IMR-90 (cell line): Measurements from ENCODE around the gene ZDHHC14. TPM values are rescaled to one million over a fixed set of nuclear protein-coding genes. Genes with fewer than 3 reads are reported as not detected.

Source experiments
- ATAC-seq: fragments of 200-7000 bp; cut with Tn5 transposase; 2 replicates; pipeline ENCODE4 v1.9.1; 2020; ENCODE audit warnings: low read depth, mild to moderate bottlenecking, moderate library complexity
- BruUV-seq: library from RNA; stranded (reverse); fragments of 400-500 nt; replicated peaks from 2 replicates; lab custom pipeline; 2021; lab: Mats Ljungman, UMichigan
- CTCF ChIA-PET: fragments of 300-600 bp; formaldehyde crosslinking; extraction: SDS; loops from one replicate; lab custom pipeline; 2021; ENCODE audit warnings: antibody characterized with exemption; lab: Yijun Ruan, JAX
- POLR2A ChIA-PET: fragments of 300-600 bp; sonication (Branson Sonifier 250); formaldehyde crosslinking; loops from one replicate; lab custom pipeline; 2022; ENCODE audit warnings: antibody characterized with exemption; ENCODE audit not compliant: unreplicated experiment; lab: Charles Lee
- DNase-seq: peaks from one replicate; pipeline ENCODE4 v3.0.0; 2013
- H2AFZ ChIP-seq: replicated peaks from 2 replicates; pipeline ENCODE3; 2013; ENCODE audit warnings: low read length, mild to moderate bottlenecking; ENCODE audit not compliant: poor library complexity
- H2AK5ac ChIP-seq: 2 replicates; pipeline ENCODE4 v1.6.1; 2013; ENCODE audit warnings: low read depth, low read length, inconsistent platforms
- H2AK9ac ChIP-seq: replicated peaks from 2 replicates; pipeline ENCODE3; 2013; ENCODE audit warnings: mild to moderate bottlenecking, low read depth, low read length, moderate library complexity; ENCODE audit not compliant: poor library complexity
- H2BK120ac ChIP-seq: 2 replicates; pipeline ENCODE4 v1.6.1; 2013; ENCODE audit warnings: low read depth, low read length, inconsistent platforms
- H2BK15ac ChIP-seq: 3 replicates; pipeline ENCODE4 v1.6.1; 2013; ENCODE audit warnings: low read depth, low read length, inconsistent platforms
- H2BK20ac ChIP-seq: 2 replicates; pipeline ENCODE4 v1.6.1; 2013; ENCODE audit warnings: low read depth, mild to moderate bottlenecking, inconsistent platforms, low read length, moderate library complexity
- H2BK5ac ChIP-seq: 2 replicates; pipeline ENCODE4 v1.6.1; 2013; ENCODE audit warnings: mild to moderate bottlenecking, low read depth, low read length, inconsistent platforms; ENCODE audit not compliant: poor library complexity, severe bottlenecking
- H3K14ac ChIP-seq: replicated peaks from 2 replicates; pipeline ENCODE4 v1.6.1; 2013; ENCODE audit warnings: low read depth, low read length, inconsistent platforms
- H3K18ac ChIP-seq: 2 replicates; pipeline ENCODE4 v1.6.1; 2013; ENCODE audit warnings: low read depth, low read length, control low read depth
- H3K23ac ChIP-seq: 2 replicates; pipeline ENCODE4 v1.6.1; 2013; ENCODE audit warnings: low read depth, low read length, inconsistent platforms
- H3K27ac ChIP-seq: 2 replicates; pipeline ENCODE4 v1.5.1; 2013; ENCODE audit warnings: mild to moderate bottlenecking, control low read depth, low read length; ENCODE audit not compliant: insufficient read depth
- H3K27me3 ChIP-seq: 2 replicates; pipeline ENCODE4 v1.6.1; 2013; ENCODE audit warnings: low read length; ENCODE audit not compliant: control insufficient read depth, insufficient read depth
- H3K36me3 ChIP-seq: 2 replicates; pipeline ENCODE4 v1.6.1; 2013; ENCODE audit warnings: low read length, mixed read lengths; ENCODE audit not compliant: control insufficient read depth, insufficient read depth
- H3K4ac ChIP-seq: 2 replicates; pipeline ENCODE4 v1.6.1; 2013; ENCODE audit warnings: low read depth, low read length, inconsistent platforms
- H3K4me1 ChIP-seq: 2 replicates; pipeline ENCODE4 v1.6.1; 2013; ENCODE audit warnings: low read length, mixed read lengths; ENCODE audit not compliant: control insufficient read depth, insufficient read depth
- H3K4me2 ChIP-seq: 2 replicates; pipeline ENCODE4 v1.6.1; 2013; ENCODE audit warnings: low read depth, mild to moderate bottlenecking, control low read depth, low read length, moderate library complexity
- H3K4me3 ChIP-seq: 2 replicates; pipeline ENCODE4 v1.5.1; 2013; ENCODE audit warnings: low read depth, mild to moderate bottlenecking, control low read depth, low read length, moderate library complexity; ENCODE audit not compliant: insufficient read depth
- H3K56ac ChIP-seq: 2 replicates; pipeline ENCODE4 v1.6.1; 2013; ENCODE audit warnings: low read length, inconsistent platforms; ENCODE audit not compliant: insufficient read depth; ENCODE audit errors: extremely low read depth
- H3K79me1 ChIP-seq, 2 experiments: 2 replicates each; pipeline ENCODE4 v1.6.1; 2013; ENCODE audit warnings: low read length in 2 of 2, inconsistent platforms in 1 of 2, low read depth in 1 of 2
- H3K9ac ChIP-seq: 2 replicates; pipeline ENCODE4 v1.6.1; 2013; ENCODE audit warnings: low read depth, low read length, control low read depth
- H3K9me1 ChIP-seq: 2 replicates; pipeline ENCODE4 v1.6.1; 2013; ENCODE audit warnings: low read length, inconsistent platforms; ENCODE audit not compliant: insufficient read depth
- H3K9me3 ChIP-seq: 2 replicates; pipeline ENCODE4 v1.6.1; 2013; ENCODE audit warnings: low read length; ENCODE audit not compliant: control insufficient read depth, insufficient read depth
- H4K20me1 ChIP-seq: 2 replicates; pipeline ENCODE4 v1.6.1; 2013; ENCODE audit warnings: low read length, inconsistent platforms; ENCODE audit not compliant: insufficient read depth
- H4K5ac ChIP-seq: 2 replicates; pipeline ENCODE4 v1.6.1; 2013; ENCODE audit warnings: mild to moderate bottlenecking, low read depth, low read length, control low read depth
- H4K8ac ChIP-seq, 2 experiments: 2 replicates each; pipeline ENCODE4 v1.6.1; 2013; ENCODE audit warnings: low read depth in 2 of 2, low read length in 2 of 2, control low read depth in 1 of 2, inconsistent platforms in 1 of 2
- H4K91ac ChIP-seq: 2 replicates; pipeline ENCODE4 v1.6.1; 2013; ENCODE audit warnings: low read depth, low read length, inconsistent platforms; ENCODE audit not compliant: insufficient read depth
- BHLHE40 ChIP-seq: fragments of 150-350 bp; IDR thresholded peaks from 2 replicates; pipeline ENCODE4 v1.6.1; 2016; ENCODE audit warnings: mild to moderate bottlenecking, low read depth, low read length
- CEBPB ChIP-seq: IDR thresholded peaks from 2 replicates; pipeline ENCODE4 v1.6.1; 2012; ENCODE audit warnings: low read depth, low read length, improper control_type of control experiment
- CHD1 ChIP-seq: IDR thresholded peaks from 2 replicates; pipeline ENCODE4 v1.6.1; 2012; ENCODE audit warnings: low read depth, low read length, improper control_type of control experiment
- FOS ChIP-seq: fragments of 150-350 bp; IDR thresholded peaks from 2 replicates; pipeline ENCODE4 v1.6.1; 2016; ENCODE audit warnings: low read depth, low read length
- MAFK ChIP-seq: IDR thresholded peaks from 2 replicates; pipeline ENCODE4 v1.6.1; 2012; ENCODE audit warnings: low read depth, low read length, improper control_type of control experiment
- MAZ ChIP-seq: IDR thresholded peaks from 2 replicates; pipeline ENCODE4 v1.6.1; 2012; ENCODE audit warnings: low read depth, mild to moderate bottlenecking, low read length, improper control_type of control experiment, moderate library complexity, borderline replicate concordance
- MXI1 ChIP-seq: IDR thresholded peaks from 2 replicates; pipeline ENCODE4 v1.6.1; 2012; ENCODE audit warnings: low read depth, mild to moderate bottlenecking, low read length, moderate library complexity, borderline replicate concordance
- NFE2L2 ChIP-seq: fragments of 150-350 bp; IDR thresholded peaks from 2 replicates; pipeline ENCODE4 v1.6.1; 2016; ENCODE audit warnings: low read depth, mild to moderate bottlenecking, low read length
- POLR2A ChIP-seq: IDR thresholded peaks from 2 replicates; pipeline ENCODE4 v1.6.1; 2012; ENCODE audit warnings: mild to moderate bottlenecking, low read depth, low read length
- RAD21 ChIP-seq: IDR thresholded peaks from 2 replicates; pipeline ENCODE4 v1.6.1; 2012; ENCODE audit warnings: low read length, improper control_type of control experiment
- RCOR1 ChIP-seq: IDR thresholded peaks from 2 replicates; pipeline ENCODE4 v1.6.1; 2012; ENCODE audit warnings: mild to moderate bottlenecking, low read length, improper control_type of control experiment; ENCODE audit not compliant: insufficient replicate concordance
- RFX5 ChIP-seq: IDR thresholded peaks from 2 replicates; pipeline ENCODE4 v1.8.0; 2012; ENCODE audit warnings: low read depth, mild to moderate bottlenecking, low read length, moderate library complexity
- SMC3 ChIP-seq: fragments of 150-350 bp; IDR thresholded peaks from 2 replicates; pipeline ENCODE4 v1.6.1; 2016; ENCODE audit warnings: low read depth, mild to moderate bottlenecking, antibody characterized with exemption, low read length, moderate library complexity
- WGBS, 2 experiments: methylation state at CpG; one replicate each; pipeline versions ENCODE4 v1.1.5 to v1.1.7; 2013; ENCODE audit warnings: missing lambda C conversion rate in 2 of 2; ENCODE audit not compliant: insufficient read length in 1 of 2; ENCODE audit errors: extremely low coverage in 2 of 2; 5-methylcytosine and 5-hydroxymethylcytosine counted together
- dilution Hi-C: fragments of 300-500 bp; cut with HindIII; formaldehyde crosslinking; loops from one replicate; pipeline ENCODE4 v1.14.3; 2018; ENCODE audit warnings: low sequenced_read_pairs; ENCODE audit not compliant: unreplicated experiment
- in situ Hi-C: fragments of 300-500 bp; cut with MboI; formaldehyde crosslinking; loops from 3 replicates; pipeline ENCODE4 v1.14.3; 2019; ENCODE audit warnings: low sequenced_read_pairs, inconsistent platforms, mixed read lengths
- intact Hi-C: fragments of 100-400 bp; cut with micrococcal nuclease; formaldehyde crosslinking; loops from 2 replicates; pipeline ENCODE4 v1.10.0; 2022
- polyA plus RNA-seq, 3 experiments: library from polyadenylated mRNA; depleted of rRNA; stranded (reverse); fragments of >200 nt; gene quantifications; 2 replicates each; pipeline ENCODE4 v1.2.3, GENCODE V29; 2012; ENCODE audit warnings: low replicate concordance in 1 of 3
- total RNA-seq: library from RNA; depleted of rRNA; stranded (reverse); fragments of >200 nt; gene quantifications from 2 replicates; pipeline ENCODE4 v1.2.3, GENCODE V29; 2012
- TF ChIP-seq, protein P1 (sequence below): fragments of 150-350 bp; IDR thresholded peaks from 2 replicates; pipeline ENCODE4 v1.6.1; 2016; ENCODE audit warnings: low read depth, mild to moderate bottlenecking, low read length, moderate library complexity, borderline replicate concordance
- TF ChIP-seq, protein P2 (sequence below): fragments of 150-350 bp; IDR thresholded peaks from 2 replicates; pipeline ENCODE4 v1.6.1; 2017; ENCODE audit warnings: mild to moderate bottlenecking, antibody characterized with exemption, low read length, low read depth
- TF ChIP-seq, protein P3 (sequence below): conservative IDR thresholded peaks from 2 replicates; pipeline ENCODE4 v1.5.1; 2012; ENCODE audit warnings: mild to moderate bottlenecking, low read depth, low read length, improper control_type of control experiment

Gene ZDHHC14
- total and polyA plus RNA-seq, 2 of the 4 experiments (the other 2 are of a cell fraction): 0.90 to 2.0 TPM

- no peaks in the 10 kb centered on the region for H3K27me3 ChIP-seq
- intact Hi-C loops (no loop called here), dilution Hi-C loops (no loop called here), in situ Hi-C loops (no loop called here)
- no peak overlapping the region for H3K4me3 ChIP-seq
- H2AK5ac ChIP-seq: no peak overlapping the region
- no peak overlapping the region for H3K9ac ChIP-seq
- no peak overlapping the region for H2BK20ac ChIP-seq
- no peak overlapping the region for H2AK9ac ChIP-seq
- no peaks in the 10 kb centered on the region for H3K79me1 ChIP-seq
- no peak overlapping the region for H4K8ac ChIP-seq
- no peak overlapping the region for H2BK120ac ChIP-seq
- H3K56ac ChIP-seq: no peak overlapping the region
- H3K4ac ChIP-seq: no peak overlapping the region
- peaks cover 6% of the 10 kb centered on the region; the same call in 1 of the 2 replicates for H3K9me1 ChIP-seq
- H3K18ac ChIP-seq: no peak overlapping the region
- DNase-seq (no peak), ATAC-seq (no peak)
- no peak overlapping the region for H2BK15ac ChIP-seq
- POLR2A ChIA-PET: no interaction called here
- no peak overlapping the region for H3K23ac ChIP-seq
- no peak overlapping the region for H3K14ac ChIP-seq
- no peak overlapping the region for H2BK5ac ChIP-seq
- no CpG with 5 or more reads among the region's 1 CpG for WGBS, 2 experiments
- no peak overlapping the region for H2AFZ ChIP-seq
- H4K91ac ChIP-seq: no peak overlapping the region
- H3K27ac ChIP-seq: no peak overlapping the region
- no peaks in the 10 kb centered on the region for H3K4me1 ChIP-seq
- no peaks in the 10 kb centered on the region for H3K36me3 ChIP-seq
- CTCF ChIA-PET: no interaction called here
- H4K20me1 ChIP-seq: no peaks in the 10 kb centered on the region
- H3K9me3 ChIP-seq: no peaks in the 10 kb centered on the region
- no peak overlapping the region for H4K5ac ChIP-seq
- no peak overlapping the region for H3K4me2 ChIP-seq
- no TSS peak for BruUV-seq
- TF ChIP-seq MAFK: no peak
- TF ChIP-seq MXI1: no peak
- no peak for TF ChIP-seq RAD21
- TF ChIP-seq RCOR1: no peak
- TF ChIP-seq RFX5: no peak
- TF ChIP-seq BHLHE40: no peak
- no peak for TF ChIP-seq FOS
- no peak for TF ChIP-seq CEBPB
- TF ChIP-seq SMC3: no peak
- no peak for TF ChIP-seq MAZ
- no peak for TF ChIP-seq CHD1
- no peak for TF ChIP-seq NFE2L2
- TF ChIP-seq, protein P1, sequence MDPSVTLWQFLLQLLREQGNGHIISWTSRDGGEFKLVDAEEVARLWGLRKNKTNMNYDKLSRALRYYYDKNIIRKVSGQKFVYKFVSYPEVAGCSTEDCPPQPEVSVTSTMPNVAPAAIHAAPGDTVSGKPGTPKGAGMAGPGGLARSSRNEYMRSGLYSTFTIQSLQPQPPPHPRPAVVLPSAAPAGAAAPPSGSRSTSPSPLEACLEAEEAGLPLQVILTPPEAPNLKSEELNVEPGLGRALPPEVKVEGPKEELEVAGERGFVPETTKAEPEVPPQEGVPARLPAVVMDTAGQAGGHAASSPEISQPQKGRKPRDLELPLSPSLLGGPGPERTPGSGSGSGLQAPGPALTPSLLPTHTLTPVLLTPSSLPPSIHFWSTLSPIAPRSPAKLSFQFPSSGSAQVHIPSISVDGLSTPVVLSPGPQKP: no peak
- TF ChIP-seq, protein P2, sequence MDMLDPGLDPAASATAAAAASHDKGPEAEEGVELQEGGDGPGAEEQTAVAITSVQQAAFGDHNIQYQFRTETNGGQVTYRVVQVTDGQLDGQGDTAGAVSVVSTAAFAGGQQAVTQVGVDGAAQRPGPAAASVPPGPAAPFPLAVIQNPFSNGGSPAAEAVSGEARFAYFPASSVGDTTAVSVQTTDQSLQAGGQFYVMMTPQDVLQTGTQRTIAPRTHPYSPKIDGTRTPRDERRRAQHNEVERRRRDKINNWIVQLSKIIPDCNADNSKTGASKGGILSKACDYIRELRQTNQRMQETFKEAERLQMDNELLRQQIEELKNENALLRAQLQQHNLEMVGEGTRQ: no peak
- TF ChIP-seq, protein P3, sequence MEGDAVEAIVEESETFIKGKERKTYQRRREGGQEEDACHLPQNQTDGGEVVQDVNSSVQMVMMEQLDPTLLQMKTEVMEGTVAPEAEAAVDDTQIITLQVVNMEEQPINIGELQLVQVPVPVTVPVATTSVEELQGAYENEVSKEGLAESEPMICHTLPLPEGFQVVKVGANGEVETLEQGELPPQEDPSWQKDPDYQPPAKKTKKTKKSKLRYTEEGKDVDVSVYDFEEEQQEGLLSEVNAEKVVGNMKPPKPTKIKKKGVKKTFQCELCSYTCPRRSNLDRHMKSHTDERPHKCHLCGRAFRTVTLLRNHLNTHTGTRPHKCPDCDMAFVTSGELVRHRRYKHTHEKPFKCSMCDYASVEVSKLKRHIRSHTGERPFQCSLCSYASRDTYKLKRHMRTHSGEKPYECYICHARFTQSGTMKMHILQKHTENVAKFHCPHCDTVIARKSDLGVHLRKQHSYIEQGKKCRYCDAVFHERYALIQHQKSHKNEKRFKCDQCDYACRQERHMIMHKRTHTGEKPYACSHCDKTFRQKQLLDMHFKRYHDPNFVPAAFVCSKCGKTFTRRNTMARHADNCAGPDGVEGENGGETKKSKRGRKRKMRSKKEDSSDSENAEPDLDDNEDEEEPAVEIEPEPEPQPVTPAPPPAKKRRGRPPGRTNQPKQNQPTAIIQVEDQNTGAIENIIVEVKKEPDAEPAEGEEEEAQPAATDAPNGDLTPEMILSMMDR: no peak
- TF ChIP-seq POLR2A: no peak
Measured at GRCh38 chr6:157429248-157429647, 48.3 kb downstream of the ZDHHC14 start.
